ENCODE data around the gene DBNL. TPM values are rescaled to one million over a fixed set of nuclear protein-coding genes. Genes with fewer than 3 reads are reported as not detected.

Gene DBNL
- total and polyA plus RNA-seq, 2 experiments from 2014 or later: 81.8 to 91.1 TPM

DNA sequence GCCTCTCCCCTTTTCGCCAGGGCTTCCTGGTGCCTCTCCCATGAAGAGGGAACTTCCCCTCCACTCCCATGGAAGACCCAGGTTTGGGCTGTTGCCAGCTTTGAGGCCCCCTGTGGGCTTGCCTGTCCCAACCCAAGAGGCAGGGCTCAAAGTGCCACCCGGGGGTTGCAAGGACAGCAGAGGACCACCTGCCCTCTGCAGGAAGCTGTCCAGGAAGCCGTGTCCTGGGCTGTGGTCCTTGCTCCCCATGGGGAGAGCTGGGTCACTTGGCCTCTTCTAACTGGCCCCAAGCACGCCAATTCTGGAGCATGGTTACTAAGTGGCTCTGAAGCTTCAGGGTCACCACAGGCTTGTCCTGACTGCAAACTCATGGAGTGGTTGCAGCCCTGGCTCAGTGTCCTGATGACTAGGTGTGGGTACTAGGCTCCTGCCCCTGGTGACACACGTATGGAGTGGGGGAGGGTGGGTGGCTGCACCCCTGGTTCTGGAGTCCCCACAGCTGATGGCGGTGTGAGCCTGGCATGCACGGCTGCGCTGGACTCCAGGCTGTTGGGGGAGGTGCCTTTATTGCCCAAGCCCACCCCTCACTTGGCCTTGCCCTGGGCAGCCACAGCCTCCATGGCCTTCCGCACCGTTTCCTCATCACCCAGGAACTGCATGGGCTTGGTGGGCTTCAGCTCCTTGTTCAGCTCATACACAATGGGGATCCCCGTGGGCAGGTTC lies 17.8 kb downstream of the DBNL start:
- no peak overlapping the region for H3K4me3 ChIP-seq
- 94% methylated on average over 11 of the region's 11 CpGs for WGBS (ENCODE audit: low lambda C conversion rate, missing lambda C conversion rate)

DNA sequence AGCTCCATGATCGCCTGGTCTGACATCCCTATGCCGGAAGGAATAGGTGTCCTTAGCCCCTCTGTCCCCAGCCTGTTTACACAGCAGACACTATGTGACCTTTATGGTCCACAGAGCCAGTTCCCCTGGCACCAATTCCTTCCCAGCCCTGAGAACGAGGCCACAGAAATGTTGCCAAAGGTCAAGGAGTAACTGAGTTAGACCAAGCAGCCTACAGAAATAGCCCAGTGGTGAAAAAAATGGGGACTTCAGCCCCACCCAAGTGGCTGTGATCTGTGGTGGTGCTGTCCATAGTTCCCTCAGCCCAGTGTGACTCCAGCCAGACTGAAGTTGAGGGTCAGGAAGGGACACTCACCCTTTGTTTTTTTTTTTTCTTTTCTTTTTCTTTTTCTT lies 18.4 kb downstream of the DBNL start:
- Histone ChIP-seq H3K27ac (no peak overlapping the region), H3K36me3 (replicated peaks; ENCODE audit: insufficient read depth, low read depth) (no peaks in the 10 kb centered on the region), H3K4me2 (no peak overlapping the region), H2AFZ (no peak overlapping the region), H3K79me2 (no peaks in the 10 kb centered on the region), H4K20me1 (ENCODE audit: insufficient read depth, poor library complexity, severe bottlenecking) (no peaks in the 10 kb centered on the region), H3K9me3 (ENCODE audit: low read depth) (no peaks in the 10 kb centered on the region), H3K27me3 (no peaks in the 10 kb centered on the region), H3K4me3 (no peak overlapping the region), H3K9me2 (replicated peaks; ENCODE audit: insufficient read depth) (no peaks in the 10 kb centered on the region), H3K4me1 (ENCODE audit: insufficient read depth) (no peaks in the 10 kb centered on the region)
- no peak for DNase-seq (ENCODE audit: low spot score)
- TF ChIP-seq, protein P1, sequence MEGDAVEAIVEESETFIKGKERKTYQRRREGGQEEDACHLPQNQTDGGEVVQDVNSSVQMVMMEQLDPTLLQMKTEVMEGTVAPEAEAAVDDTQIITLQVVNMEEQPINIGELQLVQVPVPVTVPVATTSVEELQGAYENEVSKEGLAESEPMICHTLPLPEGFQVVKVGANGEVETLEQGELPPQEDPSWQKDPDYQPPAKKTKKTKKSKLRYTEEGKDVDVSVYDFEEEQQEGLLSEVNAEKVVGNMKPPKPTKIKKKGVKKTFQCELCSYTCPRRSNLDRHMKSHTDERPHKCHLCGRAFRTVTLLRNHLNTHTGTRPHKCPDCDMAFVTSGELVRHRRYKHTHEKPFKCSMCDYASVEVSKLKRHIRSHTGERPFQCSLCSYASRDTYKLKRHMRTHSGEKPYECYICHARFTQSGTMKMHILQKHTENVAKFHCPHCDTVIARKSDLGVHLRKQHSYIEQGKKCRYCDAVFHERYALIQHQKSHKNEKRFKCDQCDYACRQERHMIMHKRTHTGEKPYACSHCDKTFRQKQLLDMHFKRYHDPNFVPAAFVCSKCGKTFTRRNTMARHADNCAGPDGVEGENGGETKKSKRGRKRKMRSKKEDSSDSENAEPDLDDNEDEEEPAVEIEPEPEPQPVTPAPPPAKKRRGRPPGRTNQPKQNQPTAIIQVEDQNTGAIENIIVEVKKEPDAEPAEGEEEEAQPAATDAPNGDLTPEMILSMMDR (IDR thresholded peaks at IDR 0.05; ENCODE audit: poor library complexity): no peak
- TF ChIP-seq EZH2phosphoT487 (IDR thresholded peaks at IDR 0.05; ENCODE audit: low read depth, severe bottlenecking, unreplicated experiment) (no peak), EZH2 (IDR thresholded peaks at IDR 0.05; ENCODE audit: borderline replicate concordance) (no peak)
- 81% methylated on average over 3 of the region's 3 CpGs for WGBS (ENCODE audit: low lambda C conversion rate, missing lambda C conversion rate)

More for the DNA sequence above, 17.8 kb downstream of the DBNL start:
- no peaks in the 10 kb centered on the region for H3K79me2 ChIP-seq
- H3K27ac ChIP-seq: no peak overlapping the region
- no peaks in the 10 kb centered on the region for H3K9me2 ChIP-seq (replicated peaks; ENCODE audit: insufficient read depth)
- TF ChIP-seq, protein P1 (IDR thresholded peaks at IDR 0.05; ENCODE audit: poor library complexity): no peak
- no peak for TF ChIP-seq EZH2phosphoT487 (IDR thresholded peaks at IDR 0.05; ENCODE audit: low read depth, severe bottlenecking, unreplicated experiment)
- no peak for TF ChIP-seq EZH2 (IDR thresholded peaks at IDR 0.05; ENCODE audit: borderline replicate concordance)
- no peak overlapping the region for H3K4me2 ChIP-seq
- H3K9me3 ChIP-seq (ENCODE audit: low read depth): no peaks in the 10 kb centered on the region
- no peaks in the 10 kb centered on the region for H3K36me3 ChIP-seq (replicated peaks; ENCODE audit: insufficient read depth, low read depth)
- H3K4me1 ChIP-seq (ENCODE audit: insufficient read depth): no peaks in the 10 kb centered on the region
- H3K27me3 ChIP-seq: no peaks in the 10 kb centered on the region
- H2AFZ ChIP-seq: no peak overlapping the region
- no peaks in the 10 kb centered on the region for H4K20me1 ChIP-seq (ENCODE audit: insufficient read depth, poor library complexity, severe bottlenecking)
- DNase-seq (ENCODE audit: low spot score): no peak

DNA sequence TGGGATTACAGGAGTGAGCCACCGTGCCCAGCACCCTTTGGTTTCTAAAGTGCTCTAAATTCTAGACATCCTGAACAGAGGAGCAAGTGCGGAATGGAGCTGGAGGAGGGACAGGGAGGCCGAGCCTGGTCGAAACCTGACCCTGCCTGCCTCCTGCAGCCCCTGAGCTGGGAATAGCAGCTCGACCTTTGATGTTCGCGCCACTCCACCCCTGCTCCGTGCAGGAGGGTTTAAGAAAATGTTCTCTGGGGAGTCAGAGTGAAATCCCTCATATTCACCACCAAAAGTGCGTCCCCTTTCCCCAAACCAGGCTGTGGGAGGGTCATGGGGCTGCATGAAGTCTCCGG lies 19.0 kb downstream of the DBNL start:
- Histone ChIP-seq H3K9me2 (replicated peaks; ENCODE audit: insufficient read depth) (no peaks in the 10 kb centered on the region), H3K4me1 (ENCODE audit: insufficient read depth) (no peaks in the 10 kb centered on the region), H3K27ac (no peak overlapping the region), H3K9me3 (ENCODE audit: low read depth) (no peaks in the 10 kb centered on the region), H3K27me3 (no peaks in the 10 kb centered on the region), H3K36me3 (replicated peaks; ENCODE audit: insufficient read depth, low read depth) (no peaks in the 10 kb centered on the region), H3K4me2 (no peak overlapping the region), H4K20me1 (ENCODE audit: insufficient read depth, poor library complexity, severe bottlenecking) (no peaks in the 10 kb centered on the region), H2AFZ (no peak overlapping the region), H3K4me3 (no peak overlapping the region), H3K79me2 (no peaks in the 10 kb centered on the region)
- TF ChIP-seq EZH2 (IDR thresholded peaks at IDR 0.05; ENCODE audit: borderline replicate concordance) (no peak), EZH2phosphoT487 (IDR thresholded peaks at IDR 0.05; ENCODE audit: low read depth, severe bottlenecking, unreplicated experiment) (no peak)
- TF ChIP-seq, protein P1 (IDR thresholded peaks at IDR 0.05; ENCODE audit: poor library complexity): no peak
- DNase-seq (ENCODE audit: low spot score): no peak
- 33% methylated on average over 10 of the region's 10 CpGs for WGBS (ENCODE audit: low lambda C conversion rate, missing lambda C conversion rate)
